ENCODE data around the gene MKS1.
A peak's percentile ranks its signal among the peaks of the same experiment; 100 is the strongest.

Gene MKS1

DNA sequence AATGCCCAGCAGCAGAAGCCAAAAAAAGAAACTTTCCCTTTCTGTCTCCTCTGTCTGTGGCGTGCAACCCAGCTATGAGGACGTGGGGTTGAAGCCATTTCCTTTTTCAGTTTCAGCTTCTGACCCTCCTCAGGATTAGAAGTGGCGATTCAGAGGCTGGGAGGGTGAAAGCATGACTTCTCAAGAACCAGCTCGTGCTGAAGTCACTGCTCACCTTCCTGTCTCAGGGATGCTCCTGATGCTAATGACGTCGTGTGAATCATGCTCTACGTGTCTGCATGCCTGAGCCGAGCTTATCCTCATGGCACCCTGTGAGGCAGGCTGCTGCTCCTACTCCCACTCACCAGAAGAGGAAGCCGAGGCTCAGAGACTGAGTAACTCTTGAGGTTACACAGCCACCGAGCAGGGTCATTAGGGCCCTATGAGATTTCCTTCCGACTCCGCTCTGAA is 13.7 kb upstream of the MKS1 start:
- TF ChIP-seq POLR2AphosphoS5 (IDR thresholded peaks at IDR 0.05; ENCODE audit: low read depth, low read length) (no peak), SPI1 (IDR thresholded peaks at IDR 0.05; ENCODE audit: low read depth, low read length) (peak; percentile 39), POU2F2 (IDR thresholded peaks at IDR 0.05; ENCODE audit: low read depth, low read length) (0 out of 2 replicates have a peak, but pooled peaks have one; percentile 23), TAF1 (IDR thresholded peaks at IDR 0.05; ENCODE audit: low read depth, low read length) (no peak)
- DNase-seq (ENCODE audit: insufficient read length, low spot score) (no peak), FAIRE-seq (peak; percentile 94)

- DNase-seq (ENCODE audit: insufficient read length, low spot score) (no peak), FAIRE-seq (no peak)
- no peak for TF ChIP-seq SPI1 (IDR thresholded peaks at IDR 0.05; ENCODE audit: low read depth, low read length)
- TF ChIP-seq POU2F2 (IDR thresholded peaks at IDR 0.05; ENCODE audit: low read depth, low read length) = no peak
- TF ChIP-seq POLR2AphosphoS5 (IDR thresholded peaks at IDR 0.05; ENCODE audit: low read depth, low read length) = no peak
- TF ChIP-seq POLR2A (IDR thresholded peaks at IDR 0.05; ENCODE audit: low read depth, low read length) = no peak
- no peak for TF ChIP-seq TAF1 (IDR thresholded peaks at IDR 0.05; ENCODE audit: low read depth, low read length)
- TF ChIP-seq PAX5 (IDR thresholded peaks at IDR 0.05; ENCODE audit: insufficient read depth, low read length, severe bottlenecking) = no peak
These were observed 12.6 kb upstream of the MKS1 start for GRCh38 chr17:58231641-58232040.

- DNase-seq (ENCODE audit: insufficient read length, low spot score) (no peak), FAIRE-seq (peak; percentile 13)
- no peak for TF ChIP-seq PAX5 (IDR thresholded peaks at IDR 0.05; ENCODE audit: insufficient read depth, low read length, severe bottlenecking)
- no peak for TF ChIP-seq POU2F2 (IDR thresholded peaks at IDR 0.05; ENCODE audit: low read depth, low read length)
- TF ChIP-seq SPI1 (IDR thresholded peaks at IDR 0.05; ENCODE audit: low read depth, low read length) = no peak
- no peak for TF ChIP-seq POLR2A (IDR thresholded peaks at IDR 0.05; ENCODE audit: low read depth, low read length)
- TF ChIP-seq TAF1 (IDR thresholded peaks at IDR 0.05; ENCODE audit: low read depth, low read length) = no peak
- TF ChIP-seq POLR2AphosphoS5 (IDR thresholded peaks at IDR 0.05; ENCODE audit: low read depth, low read length) = no peak
These were observed 10.8 kb upstream of the MKS1 start for GRCh38 chr17:58229881-58230280.

DNA sequence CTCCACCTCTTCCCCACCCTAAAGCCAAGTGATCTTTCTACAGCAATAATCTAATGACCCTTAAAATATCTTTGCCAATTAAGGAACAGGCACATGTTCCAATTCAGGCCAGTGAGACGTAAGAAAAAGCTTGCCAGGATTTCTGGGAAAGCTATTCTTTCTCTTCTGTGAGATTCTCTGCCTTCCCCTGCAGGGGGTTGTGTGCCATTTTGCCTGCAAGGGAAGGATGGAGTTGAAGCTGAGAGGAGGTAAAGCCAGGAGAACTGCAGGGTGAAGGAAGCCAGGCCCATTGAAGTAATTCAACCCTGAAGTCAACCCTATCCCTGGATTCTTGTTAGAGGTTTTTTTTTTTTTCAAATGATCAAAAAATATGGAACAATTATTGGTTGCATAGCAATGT is 10.3 kb upstream of the MKS1 start:
- TF ChIP-seq SPI1 (IDR thresholded peaks at IDR 0.05; ENCODE audit: low read depth, low read length) = no peak
- no peak for TF ChIP-seq POLR2A (IDR thresholded peaks at IDR 0.05; ENCODE audit: low read depth, low read length)
- TF ChIP-seq POU2F2 (IDR thresholded peaks at IDR 0.05; ENCODE audit: low read depth, low read length) = no peak
- TF ChIP-seq PAX5 (IDR thresholded peaks at IDR 0.05; ENCODE audit: insufficient read depth, low read length, severe bottlenecking) = no peak
- no peak for TF ChIP-seq POLR2AphosphoS5 (IDR thresholded peaks at IDR 0.05; ENCODE audit: low read depth, low read length)
- no peak for TF ChIP-seq TAF1 (IDR thresholded peaks at IDR 0.05; ENCODE audit: low read depth, low read length)
- FAIRE-seq (no peak), DNase-seq (ENCODE audit: insufficient read length, low spot score) (no peak)

DNA sequence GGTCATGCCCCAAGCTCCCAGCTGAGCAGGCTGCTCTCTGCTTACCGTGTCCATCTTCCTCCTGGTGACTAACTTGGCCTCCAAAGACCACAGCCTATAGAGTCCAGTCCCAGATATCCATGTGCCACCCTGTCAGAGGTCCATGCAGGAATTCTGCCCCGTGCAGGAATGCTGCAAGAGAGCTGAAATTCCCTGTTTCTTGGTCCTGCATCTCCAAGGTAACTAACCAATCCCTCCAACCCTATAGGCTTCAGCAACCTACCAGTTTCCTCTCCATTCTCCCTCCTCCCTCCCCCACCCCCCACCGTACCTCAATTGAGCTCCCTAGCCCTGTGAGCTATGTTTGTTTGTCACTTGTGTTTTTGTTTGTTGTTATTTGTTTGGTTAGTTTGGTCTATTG is 9.6 kb upstream of the MKS1 start:
- no peak for FAIRE-seq
- no peak for TF ChIP-seq TAF1 (IDR thresholded peaks at IDR 0.05; ENCODE audit: low read depth, low read length)

DNA sequence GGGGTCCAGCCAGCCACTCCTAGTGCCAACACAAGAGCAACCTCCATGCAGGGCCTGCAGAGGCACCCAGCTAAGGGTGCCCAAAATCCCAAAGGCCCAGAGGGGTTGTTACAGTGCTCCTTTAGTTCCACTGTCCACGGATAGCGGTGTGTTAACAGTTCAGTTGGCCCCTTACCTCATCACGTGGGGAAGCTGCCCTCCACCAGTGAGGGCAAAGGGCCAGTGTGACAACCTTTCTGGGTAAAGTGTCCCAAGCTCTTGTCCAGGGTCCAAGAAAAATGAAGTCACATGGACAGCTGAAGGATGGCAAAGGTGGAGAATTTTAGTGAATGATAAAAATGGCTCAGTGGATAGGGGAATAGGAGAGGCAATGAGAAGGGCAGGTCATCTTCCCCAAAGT is 8.7 kb upstream of the MKS1 start:
- FAIRE-seq = no peak
- TF ChIP-seq SPI1 (IDR thresholded peaks at IDR 0.05; ENCODE audit: low read depth, low read length) = no peak
- TF ChIP-seq TAF1 (IDR thresholded peaks at IDR 0.05; ENCODE audit: low read depth, low read length) = no peak

More for the DNA sequence above, 9.6 kb upstream of the MKS1 start:
- no peak for DNase-seq (ENCODE audit: insufficient read length, low spot score)

DNA sequence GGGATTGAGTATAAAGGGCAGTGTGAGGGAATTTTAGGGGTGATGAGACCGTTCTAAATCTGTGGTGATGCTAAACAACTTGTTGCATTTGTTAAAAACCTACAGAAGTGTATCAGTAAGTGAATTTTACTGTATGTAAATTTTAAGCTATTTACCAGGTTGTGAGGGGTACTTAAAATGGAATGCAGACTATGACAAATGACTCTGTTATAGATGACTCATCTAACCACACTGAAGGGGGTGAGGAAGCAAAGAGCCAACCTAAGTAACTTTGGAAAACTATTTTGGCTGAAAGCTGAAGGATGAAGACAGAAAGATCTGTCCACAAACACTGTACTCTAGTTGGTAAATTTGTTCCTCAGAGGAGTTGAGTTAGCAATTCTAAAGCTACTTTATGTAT is 5.3 kb upstream of the MKS1 start:
- DNase-seq (ENCODE audit: insufficient read length, low spot score) (no peak), FAIRE-seq (no peak)
- TF ChIP-seq POLR2AphosphoS5 (IDR thresholded peaks at IDR 0.05; ENCODE audit: low read depth, low read length) (no peak), POU2F2 (IDR thresholded peaks at IDR 0.05; ENCODE audit: low read depth, low read length) (no peak), SPI1 (IDR thresholded peaks at IDR 0.05; ENCODE audit: low read depth, low read length) (no peak), TAF1 (IDR thresholded peaks at IDR 0.05; ENCODE audit: low read depth, low read length) (no peak), PAX5 (IDR thresholded peaks at IDR 0.05; ENCODE audit: insufficient read depth, low read length, severe bottlenecking) (no peak), POLR2A (IDR thresholded peaks at IDR 0.05; ENCODE audit: low read depth, low read length) (no peak)

More for the DNA sequence above, 8.7 kb upstream of the MKS1 start:
- DNase-seq (ENCODE audit: insufficient read length, low spot score) = no peak

- TF ChIP-seq TAF1 (IDR thresholded peaks at IDR 0.05; ENCODE audit: low read depth, low read length) (no peak), POU2F2 (IDR thresholded peaks at IDR 0.05; ENCODE audit: low read depth, low read length) (no peak), POLR2A (IDR thresholded peaks at IDR 0.05; ENCODE audit: low read depth, low read length) (no peak), POLR2AphosphoS5 (IDR thresholded peaks at IDR 0.05; ENCODE audit: low read depth, low read length) (no peak), SPI1 (IDR thresholded peaks at IDR 0.05; ENCODE audit: low read depth, low read length) (no peak), PAX5 (IDR thresholded peaks at IDR 0.05; ENCODE audit: insufficient read depth, low read length, severe bottlenecking) (no peak)
- DNase-seq (ENCODE audit: insufficient read length, low spot score) (no peak), FAIRE-seq (peak; percentile 48)
These were observed 731 bp upstream of the MKS1 start for GRCh38 chr17:58219789-58220183.

GRCh38 chr17:58217766-58218165 is 1.3 kb downstream of the MKS1 start:
- TF ChIP-seq TAF1 (IDR thresholded peaks at IDR 0.05; ENCODE audit: low read depth, low read length) (no peak), POU2F2 (IDR thresholded peaks at IDR 0.05; ENCODE audit: low read depth, low read length) (no peak), POLR2A (IDR thresholded peaks at IDR 0.05; ENCODE audit: low read depth, low read length) (no peak), PAX5 (IDR thresholded peaks at IDR 0.05; ENCODE audit: insufficient read depth, low read length, severe bottlenecking) (no peak), POLR2AphosphoS5 (IDR thresholded peaks at IDR 0.05; ENCODE audit: low read depth, low read length) (no peak), SPI1 (IDR thresholded peaks at IDR 0.05; ENCODE audit: low read depth, low read length) (no peak)
- no peak for DNase-seq (ENCODE audit: insufficient read length, low spot score)
- FAIRE-seq = no peak

GRCh38 chr17:58215685-58216084 is 3.4 kb downstream of the MKS1 start:
- FAIRE-seq (no peak), DNase-seq (ENCODE audit: insufficient read length, low spot score) (no peak)
- TF ChIP-seq TAF1 (IDR thresholded peaks at IDR 0.05; ENCODE audit: low read depth, low read length) (no peak), PAX5 (IDR thresholded peaks at IDR 0.05; ENCODE audit: insufficient read depth, low read length, severe bottlenecking) (no peak), POLR2AphosphoS5 (IDR thresholded peaks at IDR 0.05; ENCODE audit: low read depth, low read length) (no peak), SPI1 (IDR thresholded peaks at IDR 0.05; ENCODE audit: low read depth, low read length) (no peak), POU2F2 (IDR thresholded peaks at IDR 0.05; ENCODE audit: low read depth, low read length) (no peak), POLR2A (IDR thresholded peaks at IDR 0.05; ENCODE audit: low read depth, low read length) (no peak)

Data from GM12891 (cell line).